GM23338 (cell line): ENCODE measurements around the gene MLPH. TPM values are rescaled to one million over a fixed set of nuclear protein-coding genes. Genes with fewer than 3 reads are reported as not detected.

Source experiments
- ATAC-seq: fragments of 200-7000 bp; cut with Tn5 transposase; 3 replicates; pipeline ENCODE4 v1.9.1; 2020
- DNase-seq: peaks from one replicate; pipeline ENCODE4 v3.0.0-alpha.2; 2015; ENCODE audit warnings: low spot score
- H2AFZ ChIP-seq: fragments of 200-600 bp; sonication (generic); 2 replicates; pipeline ENCODE4 v1.8.0; 2016; ENCODE audit warnings: antibody characterized with exemption, mild to moderate bottlenecking, moderate library complexity
- H3F3A ChIP-seq: fragments of 200-600 bp; sonication (generic); replicated peaks from 2 replicates; pipeline ENCODE4 v1.8.0; 2017; ENCODE audit warnings: antibody characterized with exemption, mixed run types, low read depth
- H3K27ac ChIP-seq: fragments of 200-600 bp; sonication (generic); 2 replicates; pipeline ENCODE4 v1.6.1; 2016; ENCODE audit warnings: low read depth
- H3K27me3 ChIP-seq: fragments of 200-600 bp; sonication (generic); 2 replicates; pipeline ENCODE4 v1.8.0; 2016; ENCODE audit warnings: mild to moderate bottlenecking, mixed run types, moderate library complexity; ENCODE audit not compliant: insufficient read depth
- H3K36me3 ChIP-seq: fragments of 200-600 bp; sonication (generic); 2 replicates; pipeline ENCODE4 v1.8.0; 2016; ENCODE audit warnings: mild to moderate bottlenecking; ENCODE audit not compliant: insufficient read depth
- H3K4me1 ChIP-seq: fragments of 200-600 bp; sonication (generic); 2 replicates; pipeline ENCODE4 v1.8.0; 2016; ENCODE audit warnings: mild to moderate bottlenecking, moderate library complexity; ENCODE audit not compliant: insufficient read depth
- H3K4me2 ChIP-seq: fragments of 200-600 bp; sonication (generic); 2 replicates; pipeline ENCODE4 v1.7.1; 2017; ENCODE audit warnings: mixed run types
- H3K4me3 ChIP-seq: fragments of 200-600 bp; sonication (generic); 2 replicates; pipeline ENCODE4 v1.6.1; 2016; ENCODE audit warnings: mixed run types
- H3K79me2 ChIP-seq: fragments of 200-600 bp; sonication (generic); replicated peaks from 2 replicates; pipeline ENCODE4 v1.8.0; 2017; ENCODE audit warnings: mild to moderate bottlenecking; ENCODE audit not compliant: insufficient read depth
- H3K9me2 ChIP-seq: fragments of 200-600 bp; sonication (generic); 2 replicates; pipeline ENCODE4 v1.8.0; 2017; ENCODE audit not compliant: insufficient read depth
- H4K20me1 ChIP-seq: fragments of 200-600 bp; sonication (generic); replicated peaks from 2 replicates; pipeline ENCODE4 v1.8.0; 2017; ENCODE audit warnings: mild to moderate bottlenecking; ENCODE audit not compliant: insufficient read depth
- H3K27ac Mint-ChIP-seq: 2 replicates; pipeline ENCODE4 v1.8.0; 2020; ENCODE audit warnings: inconsistent platforms, mild to moderate bottlenecking, moderate library complexity, mixed read lengths
- H3K27me3 Mint-ChIP-seq: 3 replicates; pipeline ENCODE4 v1.8.0; 2022; ENCODE audit warnings: low read depth, mild to moderate bottlenecking, moderate library complexity, mixed read lengths, inconsistent platforms; ENCODE audit not compliant: insufficient read depth, poor library complexity
- H3K36me3 Mint-ChIP-seq: 3 replicates; pipeline ENCODE4 v1.8.0; 2021; ENCODE audit warnings: low read depth, mild to moderate bottlenecking, inconsistent platforms, moderate library complexity, mixed read lengths
- H3K4me1 Mint-ChIP-seq: 3 replicates; pipeline ENCODE4 v1.8.0; 2020; ENCODE audit warnings: mild to moderate bottlenecking, inconsistent platforms, mixed read lengths
- H3K4me3 Mint-ChIP-seq: 3 replicates; pipeline ENCODE4 v1.8.0; 2021; ENCODE audit warnings: moderate library complexity, mild to moderate bottlenecking, inconsistent platforms, mixed read lengths
- H3K9me3 Mint-ChIP-seq: 3 replicates; pipeline ENCODE4 v1.8.0; 2020; ENCODE audit warnings: moderate library complexity, mild to moderate bottlenecking, inconsistent platforms, mixed read lengths
- EZH2 ChIP-seq: fragments of 200-600 bp; sonication (generic); IDR thresholded peaks from one replicate; pipeline ENCODE4 v1.8.0; 2017; ENCODE audit warnings: antibody characterized with exemption, mild to moderate bottlenecking, low read depth; ENCODE audit not compliant: unreplicated experiment
- JUNB ChIP-seq: IDR thresholded peaks from one replicate; pipeline ENCODE4 v1.6.1; 2016; ENCODE audit warnings: antibody characterized with exemption; ENCODE audit not compliant: unreplicated experiment
- POLR2AphosphoS5 ChIP-seq: IDR thresholded peaks from 2 replicates; pipeline ENCODE4 v1.6.1; 2016; ENCODE audit warnings: antibody characterized with exemption, low read depth
- polyA plus RNA-seq: library from polyadenylated mRNA; unstranded; fragments of >200 nt; fragmentation: Nextera tagmentation; extraction: Ambion mirVana; gene quantifications from 2 replicates; pipeline ENCODE4 v1.2.1, GENCODE V29; 2016
- total RNA-seq: library from RNA; depleted of rRNA; stranded (reverse); fragments of >200 nt; shearing (Covaris generic); gene quantifications from 2 replicates; pipeline ENCODE4 v1.2.3, GENCODE V29; 2014
- TF ChIP-seq, protein P1 (sequence below): fragments of 250-450 bp; sonication (Bioruptor Pico); IDR thresholded peaks from 2 replicates; pipeline ENCODE4 v1.5.0; 2020; ENCODE audit warnings: mild to moderate bottlenecking, moderate library complexity
- TF ChIP-seq, protein P2 (sequence below): IDR thresholded peaks from one replicate; pipeline ENCODE4 v1.6.1; 2018; ENCODE audit warnings: antibody characterized with exemption; ENCODE audit not compliant: unreplicated experiment
- TF ChIP-seq, protein P3 (sequence below), 2 experiments: fragments of 200-600 bp in 1 of 2; sonication (generic) in 1 of 2; conservative IDR thresholded peaks; 2 replicates each; pipeline versions ENCODE4 v1.5.1 to v1.6.1; 2016 to 2017; ENCODE audit warnings: antibody characterized with exemption in 2 of 2, low read depth in 2 of 2, mild to moderate bottlenecking in 2 of 2, moderate library complexity in 1 of 2

The MLPH gene
- total and polyA plus RNA-seq, 2 experiments from 2014 or later: 13.6 to 16.5 TPM

DNA sequence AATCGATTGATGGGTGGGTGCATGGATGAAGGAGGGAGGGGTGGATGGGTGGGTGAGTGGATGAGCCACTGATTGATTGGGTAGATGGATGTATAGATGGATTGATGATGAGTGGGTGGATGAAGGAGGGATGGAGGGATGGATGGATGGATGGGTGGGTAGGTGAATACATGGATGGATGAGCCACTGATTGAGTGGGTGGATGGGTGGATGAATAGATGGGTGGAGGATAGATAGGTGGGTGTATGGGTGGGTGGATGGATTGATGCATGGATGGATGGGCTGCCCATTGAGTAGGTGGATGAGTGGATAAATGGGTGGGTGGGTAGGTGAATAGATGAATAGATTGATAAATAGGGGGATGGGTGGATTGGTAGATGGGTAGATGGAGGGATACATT lies 30.9 kb downstream of the MLPH start (continued):
- TF ChIP-seq, protein P1, sequence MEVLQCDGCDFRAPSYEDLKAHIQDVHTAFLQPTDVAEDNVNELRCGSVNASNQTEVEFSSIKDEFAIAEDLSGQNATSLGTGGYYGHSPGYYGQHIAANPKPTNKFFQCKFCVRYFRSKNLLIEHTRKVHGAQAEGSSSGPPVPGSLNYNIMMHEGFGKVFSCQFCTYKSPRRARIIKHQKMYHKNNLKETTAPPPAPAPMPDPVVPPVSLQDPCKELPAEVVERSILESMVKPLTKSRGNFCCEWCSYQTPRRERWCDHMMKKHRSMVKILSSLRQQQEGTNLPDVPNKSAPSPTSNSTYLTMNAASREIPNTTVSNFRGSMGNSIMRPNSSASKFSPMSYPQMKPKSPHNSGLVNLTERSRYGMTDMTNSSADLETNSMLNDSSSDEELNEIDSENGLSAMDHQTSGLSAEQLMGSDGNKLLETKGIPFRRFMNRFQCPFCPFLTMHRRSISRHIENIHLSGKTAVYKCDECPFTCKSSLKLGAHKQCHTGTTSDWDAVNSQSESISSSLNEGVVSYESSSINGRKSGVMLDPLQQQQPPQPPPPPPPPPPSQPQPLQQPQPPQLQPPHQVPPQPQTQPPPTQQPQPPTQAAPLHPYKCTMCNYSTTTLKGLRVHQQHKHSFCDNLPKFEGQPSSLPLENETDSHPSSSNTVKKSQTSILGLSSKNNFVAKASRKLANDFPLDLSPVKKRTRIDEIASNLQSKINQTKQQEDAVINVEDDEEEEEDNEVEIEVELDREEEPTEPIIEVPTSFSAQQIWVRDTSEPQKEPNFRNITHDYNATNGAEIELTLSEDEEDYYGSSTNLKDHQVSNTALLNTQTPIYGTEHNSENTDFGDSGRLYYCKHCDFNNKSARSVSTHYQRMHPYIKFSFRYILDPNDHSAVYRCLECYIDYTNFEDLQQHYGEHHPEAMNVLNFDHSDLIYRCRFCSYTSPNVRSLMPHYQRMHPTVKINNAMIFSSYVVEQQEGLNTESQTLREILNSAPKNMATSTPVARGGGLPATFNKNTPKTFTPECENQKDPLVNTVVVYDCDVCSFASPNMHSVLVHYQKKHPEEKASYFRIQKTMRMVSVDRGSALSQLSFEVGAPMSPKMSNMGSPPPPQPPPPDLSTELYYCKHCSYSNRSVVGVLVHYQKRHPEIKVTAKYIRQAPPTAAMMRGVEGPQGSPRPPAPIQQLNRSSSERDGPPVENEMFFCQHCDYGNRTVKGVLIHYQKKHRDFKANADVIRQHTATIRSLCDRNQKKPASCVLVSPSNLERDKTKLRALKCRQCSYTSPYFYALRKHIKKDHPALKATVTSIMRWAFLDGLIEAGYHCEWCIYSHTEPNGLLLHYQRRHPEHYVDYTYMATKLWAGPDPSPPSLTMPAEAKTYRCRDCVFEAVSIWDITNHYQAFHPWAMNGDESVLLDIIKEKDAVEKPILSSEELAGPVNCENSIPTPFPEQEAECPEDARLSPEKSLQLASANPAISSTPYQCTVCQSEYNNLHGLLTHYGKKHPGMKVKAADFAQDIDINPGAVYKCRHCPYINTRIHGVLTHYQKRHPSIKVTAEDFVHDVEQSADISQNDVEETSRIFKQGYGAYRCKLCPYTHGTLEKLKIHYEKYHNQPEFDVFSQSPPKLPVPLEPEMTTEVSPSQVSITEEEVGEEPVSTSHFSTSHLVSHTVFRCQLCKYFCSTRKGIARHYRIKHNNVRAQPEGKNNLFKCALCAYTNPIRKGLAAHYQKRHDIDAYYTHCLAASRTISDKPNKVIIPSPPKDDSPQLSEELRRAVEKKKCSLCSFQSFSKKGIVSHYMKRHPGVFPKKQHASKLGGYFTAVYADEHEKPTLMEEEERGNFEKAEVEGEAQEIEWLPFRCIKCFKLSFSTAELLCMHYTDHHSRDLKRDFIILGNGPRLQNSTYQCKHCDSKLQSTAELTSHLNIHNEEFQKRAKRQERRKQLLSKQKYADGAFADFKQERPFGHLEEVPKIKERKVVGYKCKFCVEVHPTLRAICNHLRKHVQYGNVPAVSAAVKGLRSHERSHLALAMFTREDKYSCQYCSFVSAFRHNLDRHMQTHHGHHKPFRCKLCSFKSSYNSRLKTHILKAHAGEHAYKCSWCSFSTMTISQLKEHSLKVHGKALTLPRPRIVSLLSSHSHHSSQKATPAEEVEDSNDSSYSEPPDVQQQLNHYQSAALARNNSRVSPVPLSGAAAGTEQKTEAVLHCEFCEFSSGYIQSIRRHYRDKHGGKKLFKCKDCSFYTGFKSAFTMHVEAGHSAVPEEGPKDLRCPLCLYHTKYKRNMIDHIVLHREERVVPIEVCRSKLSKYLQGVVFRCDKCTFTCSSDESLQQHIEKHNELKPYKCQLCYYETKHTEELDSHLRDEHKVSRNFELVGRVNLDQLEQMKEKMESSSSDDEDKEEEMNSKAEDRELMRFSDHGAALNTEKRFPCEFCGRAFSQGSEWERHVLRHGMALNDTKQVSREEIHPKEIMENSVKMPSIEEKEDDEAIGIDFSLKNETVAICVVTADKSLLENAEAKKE: no peak
- no peak for TF ChIP-seq EZH2
- TF ChIP-seq POLR2AphosphoS5: no peak

DNA sequence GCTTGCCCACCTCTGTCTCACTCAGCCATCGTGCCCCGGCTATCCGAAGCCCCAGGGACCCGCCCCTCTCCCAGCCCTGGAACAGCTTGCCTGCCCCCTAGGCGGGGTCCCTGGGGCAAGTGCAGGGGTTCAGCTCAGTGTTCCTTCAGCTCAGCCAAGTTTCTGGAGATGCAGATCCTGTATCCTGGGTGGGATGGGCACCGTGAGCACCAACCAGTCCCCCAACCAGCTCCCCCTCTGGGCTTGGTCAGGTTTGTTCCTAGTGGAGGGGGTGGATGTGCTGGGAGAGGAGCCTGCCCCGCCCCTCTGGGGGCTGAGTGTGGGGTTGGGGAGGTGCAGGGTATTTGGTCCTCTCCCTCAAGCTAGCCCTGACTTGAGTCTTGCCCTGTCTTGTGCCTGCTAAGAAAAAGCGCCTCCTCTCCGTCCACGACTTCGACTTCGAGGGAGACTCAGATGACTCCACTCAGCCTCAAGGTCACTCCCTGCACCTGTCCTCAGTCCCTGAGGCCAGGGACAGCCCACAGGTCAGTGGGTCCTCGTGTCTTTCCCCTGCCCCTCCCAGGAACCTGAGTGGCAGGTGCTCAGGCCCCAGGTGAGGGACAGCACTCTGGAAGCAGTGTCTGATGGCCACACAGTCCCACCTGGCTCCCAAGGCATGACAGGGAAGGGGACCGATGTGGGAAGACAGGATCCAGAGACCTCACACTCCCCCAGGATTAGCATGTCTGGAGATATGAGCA lies 32.6 kb downstream of the MLPH start:
- Histone ChIP-seq H3K27me3 (no peaks in the 10 kb centered on the region), H2AFZ (no peak overlapping the region), H3F3A (no peaks in the 10 kb centered on the region), H3K79me2 (no peaks in the 10 kb centered on the region), H3K36me3 (no peaks in the 10 kb centered on the region), H4K20me1 (no peaks in the 10 kb centered on the region), H3K9me2 (0 out of 2 replicates have a peak, but pooled peaks cover 7% of the 10 kb centered on the region), H3K4me3 (no peak overlapping the region), H3K4me1 (no peaks in the 10 kb centered on the region), H3K4me2 (no peak overlapping the region), H3K27ac (no peak overlapping the region)
- no peaks in the 10 kb centered on the region; the same call in 2 of the 3 replicates for H3K36me3 Mint-ChIP-seq
- peaks cover 2% of the 10 kb centered on the region for H3K27me3 Mint-ChIP-seq
- ATAC-seq (no peak), DNase-seq (no peak)
- no peaks in the 10 kb centered on the region for H3K9me3 Mint-ChIP-seq
- H3K4me1 Mint-ChIP-seq: no peaks in the 10 kb centered on the region
- no peak overlapping the region for H3K4me3 Mint-ChIP-seq
- H3K27ac Mint-ChIP-seq: no peak overlapping the region
- TF ChIP-seq, protein P2, sequence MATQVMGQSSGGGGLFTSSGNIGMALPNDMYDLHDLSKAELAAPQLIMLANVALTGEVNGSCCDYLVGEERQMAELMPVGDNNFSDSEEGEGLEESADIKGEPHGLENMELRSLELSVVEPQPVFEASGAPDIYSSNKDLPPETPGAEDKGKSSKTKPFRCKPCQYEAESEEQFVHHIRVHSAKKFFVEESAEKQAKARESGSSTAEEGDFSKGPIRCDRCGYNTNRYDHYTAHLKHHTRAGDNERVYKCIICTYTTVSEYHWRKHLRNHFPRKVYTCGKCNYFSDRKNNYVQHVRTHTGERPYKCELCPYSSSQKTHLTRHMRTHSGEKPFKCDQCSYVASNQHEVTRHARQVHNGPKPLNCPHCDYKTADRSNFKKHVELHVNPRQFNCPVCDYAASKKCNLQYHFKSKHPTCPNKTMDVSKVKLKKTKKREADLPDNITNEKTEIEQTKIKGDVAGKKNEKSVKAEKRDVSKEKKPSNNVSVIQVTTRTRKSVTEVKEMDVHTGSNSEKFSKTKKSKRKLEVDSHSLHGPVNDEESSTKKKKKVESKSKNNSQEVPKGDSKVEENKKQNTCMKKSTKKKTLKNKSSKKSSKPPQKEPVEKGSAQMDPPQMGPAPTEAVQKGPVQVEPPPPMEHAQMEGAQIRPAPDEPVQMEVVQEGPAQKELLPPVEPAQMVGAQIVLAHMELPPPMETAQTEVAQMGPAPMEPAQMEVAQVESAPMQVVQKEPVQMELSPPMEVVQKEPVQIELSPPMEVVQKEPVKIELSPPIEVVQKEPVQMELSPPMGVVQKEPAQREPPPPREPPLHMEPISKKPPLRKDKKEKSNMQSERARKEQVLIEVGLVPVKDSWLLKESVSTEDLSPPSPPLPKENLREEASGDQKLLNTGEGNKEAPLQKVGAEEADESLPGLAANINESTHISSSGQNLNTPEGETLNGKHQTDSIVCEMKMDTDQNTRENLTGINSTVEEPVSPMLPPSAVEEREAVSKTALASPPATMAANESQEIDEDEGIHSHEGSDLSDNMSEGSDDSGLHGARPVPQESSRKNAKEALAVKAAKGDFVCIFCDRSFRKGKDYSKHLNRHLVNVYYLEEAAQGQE: no peak
- TF ChIP-seq, protein P3, sequence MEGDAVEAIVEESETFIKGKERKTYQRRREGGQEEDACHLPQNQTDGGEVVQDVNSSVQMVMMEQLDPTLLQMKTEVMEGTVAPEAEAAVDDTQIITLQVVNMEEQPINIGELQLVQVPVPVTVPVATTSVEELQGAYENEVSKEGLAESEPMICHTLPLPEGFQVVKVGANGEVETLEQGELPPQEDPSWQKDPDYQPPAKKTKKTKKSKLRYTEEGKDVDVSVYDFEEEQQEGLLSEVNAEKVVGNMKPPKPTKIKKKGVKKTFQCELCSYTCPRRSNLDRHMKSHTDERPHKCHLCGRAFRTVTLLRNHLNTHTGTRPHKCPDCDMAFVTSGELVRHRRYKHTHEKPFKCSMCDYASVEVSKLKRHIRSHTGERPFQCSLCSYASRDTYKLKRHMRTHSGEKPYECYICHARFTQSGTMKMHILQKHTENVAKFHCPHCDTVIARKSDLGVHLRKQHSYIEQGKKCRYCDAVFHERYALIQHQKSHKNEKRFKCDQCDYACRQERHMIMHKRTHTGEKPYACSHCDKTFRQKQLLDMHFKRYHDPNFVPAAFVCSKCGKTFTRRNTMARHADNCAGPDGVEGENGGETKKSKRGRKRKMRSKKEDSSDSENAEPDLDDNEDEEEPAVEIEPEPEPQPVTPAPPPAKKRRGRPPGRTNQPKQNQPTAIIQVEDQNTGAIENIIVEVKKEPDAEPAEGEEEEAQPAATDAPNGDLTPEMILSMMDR (conservative IDR thresholded peaks at IDR 0.05; ENCODE audit: low read depth in 2 of 2): no peak
- TF ChIP-seq JUNB (no peak), POLR2AphosphoS5 (no peak), EZH2 (no peak)
